HCT116 (cell line): ENCODE data around the gene CACNA2D2. TPM values are rescaled to one million over a fixed set of nuclear protein-coding genes. Genes with fewer than 3 reads are reported as not detected.

ENCODE experiments used
- ATAC-seq: fragments of 200-7000 bp; cut with Tn5 transposase; 2 replicates; pipeline ENCODE4 v1.9.1; 2020; ENCODE audit warnings: mild to moderate bottlenecking, moderate library complexity
- BruUV-seq: library from RNA; stranded (reverse); fragments of 400-500 nt; replicated peaks from 2 replicates; lab custom pipeline; 2021; lab: Mats Ljungman, UMichigan
- CTCF ChIA-PET: fragments of 300-600 bp; sonication (Branson Sonifier 250); formaldehyde crosslinking; loops from one replicate; lab custom pipeline; 2021; ENCODE audit warnings: antibody characterized with exemption; lab: Charles Lee
- POLR2A ChIA-PET: fragments of 300-600, 350-600 bp; sonication (Branson Sonifier 250); formaldehyde crosslinking; loops from one replicate; lab custom pipeline; 2021; ENCODE audit warnings: antibody characterized with exemption; lab: Charles Lee
- RAD21 ChIA-PET, 2 experiments: fragments of 300-600 bp; sonication (Branson Sonifier 250); formaldehyde crosslinking; loops; one replicate each; lab custom pipeline; 2023; ENCODE audit warnings: low total read pairs in 2 of 2; ENCODE audit not compliant: uncharacterized antibody in 2 of 2, unreplicated experiment in 2 of 2, low non-redundant PET in 1 of 2; lab: Charles Lee
- DNase-seq: peaks from one replicate; pipeline ENCODE4 v3.0.0-alpha.2; 2010; ENCODE audit warnings: low read depth, low spot score
- H2AFZ ChIP-seq: fragments of 200-600 bp; shearing (Covaris generic), sonication (generic); 2 replicates; pipeline ENCODE4 v1.6.1; 2017; ENCODE audit warnings: low read depth, mixed run types, mixed read lengths, antibody characterized with exemption, low read length; ENCODE audit not compliant: poor library complexity, severe bottlenecking
- H3K27ac ChIP-seq: 2 replicates; pipeline ENCODE4 v1.5.1; 2012; ENCODE audit warnings: low read depth, low read length
- H3K27me3 ChIP-seq: fragments of 200-600 bp; sonication (generic); 2 replicates; pipeline ENCODE4 v1.6.1; 2016; ENCODE audit warnings: mixed run types, low read length, mixed read lengths; ENCODE audit not compliant: insufficient read depth
- H3K36me3 ChIP-seq, 2 experiments: fragments of 200-500 bp in 1 of 2; fragments of 200-600 bp in 1 of 2; sonication (Bioruptor generic) in 1 of 2; sonication (generic) in 1 of 2; 2 replicates each; pipeline versions ENCODE4 v1.5.1 to v1.6.1; 2014 to 2016; ENCODE audit warnings: low read length in 2 of 2, inconsistent platforms in 1 of 2, mixed read lengths in 1 of 2, mixed run types in 1 of 2; ENCODE audit not compliant: insufficient read depth in 2 of 2, control insufficient read depth in 1 of 2
- H3K4me1 ChIP-seq, 2 experiments: fragments of 200-600 bp in 1 of 2; sonication (generic) in 1 of 2; 2 replicates each; pipeline versions ENCODE4 v1.5.1 to v1.6.1; 2012 to 2017; ENCODE audit warnings: low read length in 2 of 2, inconsistent platforms in 1 of 2, mild to moderate bottlenecking in 1 of 2, mixed read lengths in 1 of 2, mixed run types in 1 of 2, moderate library complexity in 1 of 2; ENCODE audit not compliant: insufficient read depth in 2 of 2, control insufficient read depth in 1 of 2
- H3K4me2 ChIP-seq: fragments of 200-600 bp; sonication (generic); 2 replicates; pipeline ENCODE4 v1.6.1; 2017; ENCODE audit warnings: mixed run types, low read length, mixed read lengths
- H3K4me3 ChIP-seq, 2 experiments: fragments of 200-600 bp in 1 of 2; sonication (generic) in 1 of 2; replicated peaks in 1 of 2; 2 replicates each; pipeline ENCODE4 v1.5.1; 2011 to 2016; ENCODE audit warnings: low read length in 2 of 2, control low read depth in 1 of 2, low read depth in 1 of 2, mild to moderate bottlenecking in 1 of 2, mixed read lengths in 1 of 2, mixed run types in 1 of 2
- H3K79me2 ChIP-seq: fragments of 200-600 bp; sonication (generic); 2 replicates; pipeline ENCODE4 v1.6.1; 2017; ENCODE audit warnings: mild to moderate bottlenecking, mixed run types, low read length, moderate library complexity, mixed read lengths; ENCODE audit not compliant: insufficient read depth
- H3K9ac ChIP-seq: fragments of 200-600 bp; sonication (generic); 2 replicates; pipeline ENCODE4 v1.6.1; 2016; ENCODE audit warnings: low read length, mixed read lengths
- H3K9me2 ChIP-seq: fragments of 200-600 bp; sonication (generic), shearing (Covaris generic); 2 replicates; pipeline ENCODE4 v1.6.1; 2017; ENCODE audit warnings: mixed run types, mild to moderate bottlenecking, moderate library complexity; ENCODE audit not compliant: insufficient read depth
- H3K9me3 ChIP-seq, 2 experiments: fragments of 200-500 bp in 1 of 2; fragments of 200-600 bp in 1 of 2; sonication (Bioruptor generic) in 1 of 2; sonication (generic) in 1 of 2; 2 replicates each; pipeline ENCODE4 v1.6.1; 2014 to 2017; ENCODE audit warnings: low read length in 2 of 2, mixed read lengths in 2 of 2, inconsistent platforms in 1 of 2, low read depth in 1 of 2, mild to moderate bottlenecking in 1 of 2, mixed run types in 1 of 2, moderate library complexity in 1 of 2; ENCODE audit not compliant: control insufficient read depth in 1 of 2, insufficient read depth in 1 of 2
- H4K20me1 ChIP-seq: fragments of 200-600 bp; sonication (generic), shearing (Covaris generic); 2 replicates; pipeline ENCODE4 v1.6.1; 2017; ENCODE audit warnings: mixed run types, mild to moderate bottlenecking, moderate library complexity; ENCODE audit not compliant: insufficient read depth
- CBX3 ChIP-seq: IDR thresholded peaks from 2 replicates; pipeline ENCODE4 v1.6.1; 2012; ENCODE audit warnings: low read depth
- EGR1 ChIP-seq: IDR thresholded peaks from 2 replicates; pipeline ENCODE4 v1.6.1; 2012; ENCODE audit warnings: low read depth
- EZH2 ChIP-seq: fragments of 200-600 bp; sonication (generic); IDR thresholded peaks from 2 replicates; pipeline ENCODE4 v1.6.1; 2017; ENCODE audit warnings: antibody characterized with exemption, mixed run types
- EZH2phosphoT487 ChIP-seq: fragments of 200-600 bp; IDR thresholded peaks from 2 replicates; pipeline ENCODE4 v1.6.1; 2018; ENCODE audit warnings: antibody characterized with exemption, borderline replicate concordance
- JUND ChIP-seq: IDR thresholded peaks from 2 replicates; pipeline ENCODE4 v1.6.1; 2012
- MAX ChIP-seq: IDR thresholded peaks from 2 replicates; pipeline ENCODE4 v1.6.1; 2012
- POLR2A ChIP-seq: IDR thresholded peaks from 2 replicates; pipeline ENCODE4 v1.7.0; 2011; ENCODE audit warnings: borderline replicate concordance; ENCODE audit not compliant: insufficient read depth, insufficient read length; ENCODE audit errors: extremely low read depth
- POLR2AphosphoS5 ChIP-seq: IDR thresholded peaks from 2 replicates; pipeline ENCODE4 v1.6.1; 2011; ENCODE audit warnings: mild to moderate bottlenecking, low read depth, low read length, moderate library complexity
- RAD21 ChIP-seq: IDR thresholded peaks from 2 replicates; pipeline ENCODE4 v1.6.1; 2012; ENCODE audit warnings: low read depth, mild to moderate bottlenecking
- SIN3A ChIP-seq: IDR thresholded peaks from 2 replicates; pipeline ENCODE4 v1.6.1; 2012; ENCODE audit warnings: low read depth
- SP1 ChIP-seq: IDR thresholded peaks from 2 replicates; pipeline ENCODE4 v1.6.1; 2012; ENCODE audit warnings: low read depth
- SRF ChIP-seq: IDR thresholded peaks from 2 replicates; pipeline ENCODE4 v1.6.1; 2012; ENCODE audit warnings: low read depth
- TCF7L2 ChIP-seq: IDR thresholded peaks from 2 replicates; pipeline ENCODE4 v1.7.0; 2011; ENCODE audit warnings: borderline replicate concordance, inconsistent platforms; ENCODE audit not compliant: insufficient read depth, insufficient read length; ENCODE audit errors: extremely low read depth
- YY1 ChIP-seq: IDR thresholded peaks from 2 replicates; pipeline ENCODE4 v1.6.1; 2011; ENCODE audit warnings: low read length, low read depth, moderate library complexity, mild to moderate bottlenecking; ENCODE audit not compliant: insufficient replicate concordance; ENCODE audit errors: extremely low read depth
- ZBTB33 ChIP-seq: IDR thresholded peaks from 2 replicates; pipeline ENCODE4 v1.6.1; 2011; ENCODE audit warnings: mild to moderate bottlenecking, low read length, moderate library complexity; ENCODE audit not compliant: insufficient replicate concordance; ENCODE audit errors: extremely low read depth
- ZFX ChIP-seq: fragments of 450-650 bp; IDR thresholded peaks from 2 replicates; pipeline ENCODE4 v1.6.1; 2017
- ZNF274 ChIP-seq: fragments of 200-500 bp; sonication (Bioruptor generic); IDR thresholded peaks from 2 replicates; pipeline ENCODE4 v1.6.1; 2014; ENCODE audit warnings: mild to moderate bottlenecking, low read depth, low read length, inconsistent platforms
- intact Hi-C: fragments of 100-400 bp; cut with micrococcal nuclease; formaldehyde crosslinking; loops from 2 replicates; pipeline ENCODE4 v1.10.0; 2022
- total RNA-seq: library from RNA; stranded (reverse); gene quantifications from one replicate; pipeline ENCODE4 v1.2.1, GENCODE V29; 2021; ENCODE audit not compliant: unreplicated experiment
- TF ChIP-seq, protein P1 (sequence below): IDR thresholded peaks from 2 replicates; pipeline ENCODE4 v1.6.1; 2012; ENCODE audit warnings: low read depth
- TF ChIP-seq, protein P2 (sequence below): IDR thresholded peaks from 2 replicates; pipeline ENCODE4 v1.6.1; 2012
- TF ChIP-seq, protein P3 (sequence below), 3 experiments: fragments of 200-600 bp in 1 of 3; sonication (generic) in 1 of 3; IDR thresholded peaks in 2 of 3; conservative IDR thresholded peaks in 1 of 3; 2 replicates each; pipeline ENCODE4 v1.5.1; 2012 to 2017; ENCODE audit warnings: low read depth in 2 of 3, low read length in 2 of 3, antibody characterized with exemption in 1 of 3, borderline replicate concordance in 1 of 3, control low read depth in 1 of 3, mild to moderate bottlenecking in 1 of 3, mixed read lengths in 1 of 3, mixed run types in 1 of 3, moderate library complexity in 1 of 3; ENCODE audit not compliant: insufficient read depth in 1 of 3

Gene CACNA2D2
- total RNA-seq, 1 experiment from 2014 or later, result 10.2 TPM

DNA sequence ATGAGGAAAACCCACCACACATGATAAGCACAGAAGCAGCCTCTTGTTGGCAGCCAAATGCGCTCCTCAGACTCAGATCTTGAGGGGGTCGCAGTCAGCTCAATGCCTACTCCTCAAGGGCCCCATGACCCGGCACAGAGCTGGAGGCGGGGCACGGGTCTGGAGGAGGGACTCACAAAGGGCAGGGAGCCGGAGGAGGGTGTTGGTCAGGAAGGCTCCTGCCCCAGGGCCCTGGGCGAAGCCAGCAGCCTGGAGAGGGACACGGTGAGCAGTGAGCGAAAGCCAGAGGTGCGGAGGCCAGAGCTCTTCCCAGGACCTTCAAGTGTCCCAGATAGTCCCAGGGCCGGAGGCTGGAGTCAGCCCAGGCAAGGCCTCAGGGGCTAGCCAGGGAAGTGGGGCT lies 9.8 kb downstream of the CACNA2D2 start:
- no peak overlapping the region for H3K4me2 ChIP-seq
- H3K9ac ChIP-seq, result no peak overlapping the region
- CTCF ChIA-PET, result no interaction called here
- TF ChIP-seq EZH2 (no peak), CBX3 (no peak), JUND (no peak), SIN3A (no peak), TCF7L2 (no peak), SP1 (no peak), POLR2AphosphoS5 (no peak), RAD21 (no peak), MAX (no peak), ZFX (no peak), YY1 (no peak), ZNF274 (no peak), EGR1 (no peak), EZH2phosphoT487 (no peak), SRF (no peak), ZBTB33 (no peak), POLR2A (no peak)
- TF ChIP-seq, protein P1, sequence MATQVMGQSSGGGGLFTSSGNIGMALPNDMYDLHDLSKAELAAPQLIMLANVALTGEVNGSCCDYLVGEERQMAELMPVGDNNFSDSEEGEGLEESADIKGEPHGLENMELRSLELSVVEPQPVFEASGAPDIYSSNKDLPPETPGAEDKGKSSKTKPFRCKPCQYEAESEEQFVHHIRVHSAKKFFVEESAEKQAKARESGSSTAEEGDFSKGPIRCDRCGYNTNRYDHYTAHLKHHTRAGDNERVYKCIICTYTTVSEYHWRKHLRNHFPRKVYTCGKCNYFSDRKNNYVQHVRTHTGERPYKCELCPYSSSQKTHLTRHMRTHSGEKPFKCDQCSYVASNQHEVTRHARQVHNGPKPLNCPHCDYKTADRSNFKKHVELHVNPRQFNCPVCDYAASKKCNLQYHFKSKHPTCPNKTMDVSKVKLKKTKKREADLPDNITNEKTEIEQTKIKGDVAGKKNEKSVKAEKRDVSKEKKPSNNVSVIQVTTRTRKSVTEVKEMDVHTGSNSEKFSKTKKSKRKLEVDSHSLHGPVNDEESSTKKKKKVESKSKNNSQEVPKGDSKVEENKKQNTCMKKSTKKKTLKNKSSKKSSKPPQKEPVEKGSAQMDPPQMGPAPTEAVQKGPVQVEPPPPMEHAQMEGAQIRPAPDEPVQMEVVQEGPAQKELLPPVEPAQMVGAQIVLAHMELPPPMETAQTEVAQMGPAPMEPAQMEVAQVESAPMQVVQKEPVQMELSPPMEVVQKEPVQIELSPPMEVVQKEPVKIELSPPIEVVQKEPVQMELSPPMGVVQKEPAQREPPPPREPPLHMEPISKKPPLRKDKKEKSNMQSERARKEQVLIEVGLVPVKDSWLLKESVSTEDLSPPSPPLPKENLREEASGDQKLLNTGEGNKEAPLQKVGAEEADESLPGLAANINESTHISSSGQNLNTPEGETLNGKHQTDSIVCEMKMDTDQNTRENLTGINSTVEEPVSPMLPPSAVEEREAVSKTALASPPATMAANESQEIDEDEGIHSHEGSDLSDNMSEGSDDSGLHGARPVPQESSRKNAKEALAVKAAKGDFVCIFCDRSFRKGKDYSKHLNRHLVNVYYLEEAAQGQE, result no peak
- TF ChIP-seq, protein P2, sequence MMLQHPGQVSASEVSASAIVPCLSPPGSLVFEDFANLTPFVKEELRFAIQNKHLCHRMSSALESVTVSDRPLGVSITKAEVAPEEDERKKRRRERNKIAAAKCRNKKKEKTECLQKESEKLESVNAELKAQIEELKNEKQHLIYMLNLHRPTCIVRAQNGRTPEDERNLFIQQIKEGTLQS, result no peak
- TF ChIP-seq, protein P3, sequence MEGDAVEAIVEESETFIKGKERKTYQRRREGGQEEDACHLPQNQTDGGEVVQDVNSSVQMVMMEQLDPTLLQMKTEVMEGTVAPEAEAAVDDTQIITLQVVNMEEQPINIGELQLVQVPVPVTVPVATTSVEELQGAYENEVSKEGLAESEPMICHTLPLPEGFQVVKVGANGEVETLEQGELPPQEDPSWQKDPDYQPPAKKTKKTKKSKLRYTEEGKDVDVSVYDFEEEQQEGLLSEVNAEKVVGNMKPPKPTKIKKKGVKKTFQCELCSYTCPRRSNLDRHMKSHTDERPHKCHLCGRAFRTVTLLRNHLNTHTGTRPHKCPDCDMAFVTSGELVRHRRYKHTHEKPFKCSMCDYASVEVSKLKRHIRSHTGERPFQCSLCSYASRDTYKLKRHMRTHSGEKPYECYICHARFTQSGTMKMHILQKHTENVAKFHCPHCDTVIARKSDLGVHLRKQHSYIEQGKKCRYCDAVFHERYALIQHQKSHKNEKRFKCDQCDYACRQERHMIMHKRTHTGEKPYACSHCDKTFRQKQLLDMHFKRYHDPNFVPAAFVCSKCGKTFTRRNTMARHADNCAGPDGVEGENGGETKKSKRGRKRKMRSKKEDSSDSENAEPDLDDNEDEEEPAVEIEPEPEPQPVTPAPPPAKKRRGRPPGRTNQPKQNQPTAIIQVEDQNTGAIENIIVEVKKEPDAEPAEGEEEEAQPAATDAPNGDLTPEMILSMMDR (IDR thresholded peaks at IDR 0.05 in 2 of 3, conservative IDR thresholded peaks at IDR 0.05 in 1 of 3; ENCODE audit: borderline replicate concordance in 1 of 3, insufficient read depth in 1 of 3, low read depth in 2 of 3, low read length in 2 of 3), result no peak
- TF ChIP-seq, all 23 proteins: peak for 0
- Histone ChIP-seq H3K4me1 (no peaks in the 10 kb centered on the region; a peak in 1 of 4 replicates), H3K36me3 (no peaks in the 10 kb centered on the region), H3K79me2 (no peaks in the 10 kb centered on the region), H4K20me1 (no peaks in the 10 kb centered on the region), H3K9me2 (no peaks in the 10 kb centered on the region), H3K27ac (no peak overlapping the region), H3K4me3 (no peak overlapping the region), H3K9me3 (no peaks in the 10 kb centered on the region), H3K27me3 (no peaks in the 10 kb centered on the region), H2AFZ (no peak overlapping the region)
- BruUV-seq, result no TSS peak
- DNase-seq (no peak), ATAC-seq (0 out of 2 replicates have a peak, but pooled peaks have one; percentile 18)
- ChIA-PET POLR2A (no interaction called here), RAD21 (no interaction called here)
- intact Hi-C loops, result no loop called here
